ENCODE data around the gene TBCC.
A peak's percentile ranks its signal among the peaks of the same experiment; 100 is the strongest.

Gene TBCC

GRCh38 chr6:42727627-42728026 lies 18.3 kb downstream of the TBCC start:
- ATAC-seq (ENCODE audit: low read depth) (no peak), DNase-seq (ENCODE audit: low spot score in 2 of 2) (no peak)
- H3K27ac Mint-ChIP-seq = no peak overlapping the region
- no peaks in the 10 kb centered on the region for H3K36me3 Mint-ChIP-seq
- peaks cover 7% of the 10 kb centered on the region for H3K4me1 Mint-ChIP-seq
- no peaks in the 10 kb centered on the region for H3K27me3 Mint-ChIP-seq
- H3K9me3 Mint-ChIP-seq = no peaks in the 10 kb centered on the region
- peak overlapping the region; percentile 87 for H3K4me3 Mint-ChIP-seq

- H3K36me3 Mint-ChIP-seq = no peaks in the 10 kb centered on the region
- H3K4me1 Mint-ChIP-seq = peaks cover 7% of the 10 kb centered on the region
- DNase-seq (ENCODE audit: low spot score in 2 of 2) = peak in 1 of 2 donors; percentile 21
- H3K9me3 Mint-ChIP-seq = no peaks in the 10 kb centered on the region
- H3K4me3 Mint-ChIP-seq = peak overlapping the region; percentile 87
- ATAC-seq (ENCODE audit: low read depth) = no peak
- H3K27ac Mint-ChIP-seq = peak overlapping the region; percentile 91
- no peaks in the 10 kb centered on the region for H3K27me3 Mint-ChIP-seq
These were observed 18.8 kb downstream of the TBCC start for GRCh38 chr6:42727087-42727611.

GRCh38 chr6:42726485-42727086 lies 19.3 kb downstream of the TBCC start:
- H3K27me3 Mint-ChIP-seq = no peaks in the 10 kb centered on the region
- no peaks in the 10 kb centered on the region for H3K9me3 Mint-ChIP-seq

GRCh38 chr6:42726026-42726425 lies 19.9 kb downstream of the TBCC start:
- H3K27me3 Mint-ChIP-seq = peaks cover 3% of the 10 kb centered on the region
- no peak for DNase-seq (ENCODE audit: low spot score in 2 of 2)
- peak overlapping the region; percentile 91 for H3K27ac Mint-ChIP-seq
- H3K4me1 Mint-ChIP-seq = peaks cover 7% of the 10 kb centered on the region
- H3K4me3 Mint-ChIP-seq = peak overlapping the region; percentile 87
- H3K36me3 Mint-ChIP-seq = no peaks in the 10 kb centered on the region
- no peak for ATAC-seq (ENCODE audit: low read depth)
- no peaks in the 10 kb centered on the region for H3K9me3 Mint-ChIP-seq

More at GRCh38 chr6:42726485-42727086, 19.3 kb downstream of the TBCC start:
- peak overlapping the region; percentile 91 for H3K27ac Mint-ChIP-seq
- DNase-seq (ENCODE audit: low spot score in 2 of 2) (peak; percentile 46 to 67), ATAC-seq (ENCODE audit: low read depth) (peak; percentile 98)
- H3K36me3 Mint-ChIP-seq = no peaks in the 10 kb centered on the region
- peaks cover 7% of the 10 kb centered on the region for H3K4me1 Mint-ChIP-seq
- H3K4me3 Mint-ChIP-seq = peak overlapping the region; percentile 87

- no peaks in the 10 kb centered on the region for H3K36me3 Mint-ChIP-seq
- H3K9me3 Mint-ChIP-seq = no peaks in the 10 kb centered on the region
- H3K27me3 Mint-ChIP-seq = peaks cover 4% of the 10 kb centered on the region
- H3K4me3 Mint-ChIP-seq = no peak overlapping the region
- DNase-seq (ENCODE audit: low spot score in 2 of 2) (no peak), ATAC-seq (ENCODE audit: low read depth) (no peak)
- H3K4me1 Mint-ChIP-seq = peaks cover 7% of the 10 kb centered on the region
- H3K27ac Mint-ChIP-seq = no peak overlapping the region
These were observed 21.1 kb downstream of the TBCC start for GRCh38 chr6:42724825-42725224.

- H3K9me3 Mint-ChIP-seq = no peaks in the 10 kb centered on the region
- H3K4me1 Mint-ChIP-seq = peaks cover 7% of the 10 kb centered on the region
- H3K27ac Mint-ChIP-seq = no peak within 1 kb of the TSS
- no peak within 1 kb of the TSS for H3K4me3 Mint-ChIP-seq
- ATAC-seq (ENCODE audit: low read depth) (no peak), DNase-seq (ENCODE audit: low spot score in 2 of 2) (no peak)
- no peaks in the 10 kb centered on the region for H3K36me3 Mint-ChIP-seq
- peaks cover 4% of the 10 kb centered on the region for H3K27me3 Mint-ChIP-seq
These were observed 23.4 kb downstream of the TBCC start, which contains the start of gene PRPH2 for GRCh38 chr6:42722497-42722896. Gene PRPH2 (minus strand): TSS chr6:42722597. CDS start chr6:42722334, 263 bp downstream.

- no peak for ATAC-seq (ENCODE audit: low read depth)
These were observed 25.2 kb downstream of the TBCC start for GRCh38 chr6:42720739-42721138.

GRCh38 chr6:42715871-42716270 lies 30.0 kb downstream of the TBCC start:
- no peaks in the 10 kb centered on the region for H3K27me3 Mint-ChIP-seq
- H3K4me1 Mint-ChIP-seq = no peaks in the 10 kb centered on the region
- no peak overlapping the region for H3K27ac Mint-ChIP-seq
- no peak overlapping the region for H3K4me3 Mint-ChIP-seq
- DNase-seq (ENCODE audit: low spot score in 2 of 2) (no peak), ATAC-seq (ENCODE audit: low read depth) (no peak)
- H3K36me3 Mint-ChIP-seq = peaks cover 3% of the 10 kb centered on the region
- peaks cover 3% of the 10 kb centered on the region for H3K9me3 Mint-ChIP-seq

More at GRCh38 chr6:42720739-42721138, 25.2 kb downstream of the TBCC start:
- H3K36me3 Mint-ChIP-seq = no peaks in the 10 kb centered on the region
- peaks cover 4% of the 10 kb centered on the region for H3K27me3 Mint-ChIP-seq
- H3K4me1 Mint-ChIP-seq = no peaks in the 10 kb centered on the region
- no peak for DNase-seq (ENCODE audit: low spot score in 2 of 2)
- H3K27ac Mint-ChIP-seq = no peak overlapping the region
- no peak overlapping the region for H3K4me3 Mint-ChIP-seq
- no peaks in the 10 kb centered on the region for H3K9me3 Mint-ChIP-seq

- Mint-ChIP-seq H3K27ac (no peak overlapping the region), H3K27me3 (no peaks in the 10 kb centered on the region), H3K4me3 (no peak overlapping the region), H3K36me3 (peaks cover 3% of the 10 kb centered on the region), H3K9me3 (peaks cover 3% of the 10 kb centered on the region), H3K4me1 (no peaks in the 10 kb centered on the region)
- DNase-seq (ENCODE audit: low spot score in 2 of 2) (no peak), ATAC-seq (ENCODE audit: low read depth) (no peak)
These were observed 31.7 kb downstream of the TBCC start for GRCh38 chr6:42714098-42714761.

- DNase-seq (ENCODE audit: low spot score in 2 of 2) (no peak), ATAC-seq (ENCODE audit: low read depth) (no peak)
- H3K27me3 Mint-ChIP-seq = no peaks in the 10 kb centered on the region
- H3K4me3 Mint-ChIP-seq = no peak overlapping the region
- H3K9me3 Mint-ChIP-seq = peaks cover 3% of the 10 kb centered on the region
- H3K4me1 Mint-ChIP-seq = no peaks in the 10 kb centered on the region
- H3K27ac Mint-ChIP-seq = no peak overlapping the region
- H3K36me3 Mint-ChIP-seq = peaks cover 3% of the 10 kb centered on the region
These were observed 34.0 kb downstream of the TBCC start for GRCh38 chr6:42711930-42712329.

- Mint-ChIP-seq H3K36me3 (peaks cover 3% of the 10 kb centered on the region), H3K9me3 (peaks cover 3% of the 10 kb centered on the region), H3K27ac (no peak overlapping the region), H3K4me3 (no peak overlapping the region), H3K27me3 (no peaks in the 10 kb centered on the region), H3K4me1 (no peaks in the 10 kb centered on the region)
- DNase-seq (ENCODE audit: low spot score in 2 of 2) (no peak), ATAC-seq (ENCODE audit: low read depth) (no peak)
These were observed 35.6 kb downstream of the TBCC start for GRCh38 chr6:42710316-42710715.

GRCh38 chr6:42709871-42710270 lies 36.0 kb downstream of the TBCC start:
- H3K36me3 Mint-ChIP-seq = peaks cover 3% of the 10 kb centered on the region
- H3K27ac Mint-ChIP-seq = no peak overlapping the region
- H3K4me1 Mint-ChIP-seq = no peaks in the 10 kb centered on the region
- DNase-seq (ENCODE audit: low spot score in 2 of 2) = no peak
- H3K27me3 Mint-ChIP-seq = no peaks in the 10 kb centered on the region
- ATAC-seq (ENCODE audit: low read depth) = no peak
- peaks cover 3% of the 10 kb centered on the region for H3K9me3 Mint-ChIP-seq
- H3K4me3 Mint-ChIP-seq = no peak overlapping the region

GRCh38 chr6:42708096-42708495 lies 37.8 kb downstream of the TBCC start:
- Mint-ChIP-seq H3K4me1 (no peaks in the 10 kb centered on the region), H3K36me3 (peaks cover 3% of the 10 kb centered on the region), H3K9me3 (peaks cover 3% of the 10 kb centered on the region), H3K27me3 (no peaks in the 10 kb centered on the region), H3K27ac (no peak overlapping the region), H3K4me3 (no peak overlapping the region)
- DNase-seq (ENCODE audit: low spot score in 2 of 2) (no peak), ATAC-seq (ENCODE audit: low read depth) (no peak)

- no peak for ATAC-seq (ENCODE audit: low read depth)
- H3K9me3 Mint-ChIP-seq = peaks cover 3% of the 10 kb centered on the region
These were observed 38.3 kb downstream of the TBCC start for GRCh38 chr6:42707595-42707994.

More at GRCh38 chr6:42707595-42707994, 38.3 kb downstream of the TBCC start:
- Mint-ChIP-seq H3K4me1 (no peaks in the 10 kb centered on the region), H3K27ac (no peak overlapping the region), H3K36me3 (peaks cover 3% of the 10 kb centered on the region), H3K27me3 (no peaks in the 10 kb centered on the region), H3K4me3 (no peak overlapping the region)
- DNase-seq (ENCODE audit: low spot score in 2 of 2) = no peak

All from memory B cell (primary cell).